T-helper 1 cell treated with Interleukin-12 subunit alpha and Interleukin-12 subunit beta and Interleukin-4 antibody, amounts not matched to agents 30 ng/mL and 1 ng/mL, for 36 hours (primary cell): ENCODE data around the gene EVL. TPM values are rescaled to one million over a fixed set of nuclear protein-coding genes. Genes with fewer than 3 reads are reported as not detected.
"Not testable (repeated sequence)": the region's sequence is repeated elsewhere in the genome, so short reads cannot be mapped to it uniquely, and the experiment has no call there.

Experiments
- intact Hi-C: fragments of 100-400 bp; cut with micrococcal nuclease; formaldehyde crosslinking; loops from one replicate; pipeline ENCODE4 v1.15.1; 2024
- total RNA-seq: library from RNA; stranded (reverse); gene quantifications from 2 replicates; pipeline ENCODE4 v1.2.3, GENCODE V29; 2022

The EVL gene
- total RNA-seq, 1 donor from 2014 or later = 1,194 TPM

GRCh38 chr14:100158566-100159093 is 93.4 kb downstream of the EVL start:
- intact Hi-C loops = loop anchor here (1.0 to 2.0 kb wide), 2 partner anchors 35 to 56 kb away; no protein-coding TSS in a partner anchor

DNA sequence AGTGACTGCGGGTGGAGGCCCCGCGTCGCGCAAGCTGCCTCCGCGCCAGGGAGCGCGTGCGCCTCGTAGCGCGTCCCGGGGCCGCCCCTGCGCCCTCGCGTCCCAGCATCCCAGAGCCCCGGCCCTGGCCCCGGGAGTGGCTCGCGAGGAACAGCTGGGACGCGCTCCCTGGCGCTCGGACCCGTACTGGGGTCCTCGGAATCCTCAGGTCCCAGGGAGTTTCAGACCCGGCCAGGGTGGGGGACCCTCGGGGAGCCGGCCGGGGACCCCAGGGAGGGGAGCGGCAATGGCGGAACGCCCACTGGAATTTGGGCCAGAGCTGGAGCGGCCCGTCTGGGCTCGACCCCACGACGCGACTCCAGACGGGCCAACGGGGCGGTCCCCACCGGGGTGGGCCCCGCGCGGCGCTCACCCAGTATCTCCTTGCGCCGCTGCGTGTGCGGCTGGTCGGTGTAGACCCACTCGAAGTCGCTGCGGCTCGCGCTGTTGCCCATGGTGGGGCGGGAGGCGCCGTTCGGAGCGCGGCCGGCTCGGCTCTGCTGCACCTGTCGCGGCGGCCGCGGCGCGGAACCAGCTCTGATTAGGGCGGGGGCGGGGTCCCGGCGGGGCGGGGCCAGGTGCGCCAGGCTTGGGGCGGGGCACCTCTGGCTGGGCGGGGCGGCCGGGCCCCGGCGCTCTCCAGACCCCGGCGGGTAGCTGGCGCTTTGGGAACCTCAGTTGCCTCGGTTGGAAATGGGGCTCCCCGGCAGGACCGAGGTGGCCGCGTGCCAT is 94.1 kb downstream of the EVL start, which contains the start of gene DEGS2:
DEGS2 (minus strand) TSS at position 552 of the 771 bp plus-strand sequence; CDS start at position 494, 58 bp downstream.
- intact Hi-C loops = loop anchor here (1.0 to 2.0 kb wide), 2 partner anchors 34 to 56 kb away; no protein-coding TSS in a partner anchor

GRCh38 chr14:100159865-100160533 is 94.8 kb downstream of the EVL start:
- intact Hi-C loops = loop anchor here (1.0 to 2.0 kb wide), 2 partner anchors 33 to 55 kb away; no protein-coding TSS in a partner anchor

GRCh38 chr14:100160534-100160916 is 95.3 kb downstream of the EVL start:
- intact Hi-C loops = no loop called here

DNA sequence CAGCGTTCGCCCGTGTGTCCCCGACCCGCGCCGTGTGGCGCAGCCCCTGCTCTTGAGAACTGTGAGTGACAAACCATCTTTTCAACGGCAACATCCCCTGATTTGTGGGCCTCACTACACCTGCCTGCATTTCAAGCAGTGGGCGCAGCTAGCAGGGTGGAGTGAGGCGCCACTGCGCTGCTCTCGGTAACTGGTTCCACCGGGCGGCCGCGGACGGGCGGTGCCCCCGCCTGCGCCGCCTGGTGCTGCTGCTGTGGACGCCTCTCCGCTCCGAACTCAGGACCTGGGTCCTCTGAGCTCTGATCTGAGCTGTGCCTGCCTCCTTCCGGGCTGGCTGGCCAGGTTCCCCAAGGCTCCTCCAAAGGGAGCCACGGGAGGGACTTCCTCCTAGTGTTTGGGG is 100.2 kb downstream of the EVL start:
- intact Hi-C loops = no loop called here

GRCh38 chr14:100165831-100166440 is 100.7 kb downstream of the EVL start:
- intact Hi-C loops = no loop called here

- intact Hi-C loops = no loop called here
These were observed 103.3 kb downstream of the EVL start for GRCh38 chr14:100168506-100168905.

- intact Hi-C loops = no loop called here
These were observed 105.7 kb downstream of the EVL start for GRCh38 chr14:100170880-100171279.

DNA sequence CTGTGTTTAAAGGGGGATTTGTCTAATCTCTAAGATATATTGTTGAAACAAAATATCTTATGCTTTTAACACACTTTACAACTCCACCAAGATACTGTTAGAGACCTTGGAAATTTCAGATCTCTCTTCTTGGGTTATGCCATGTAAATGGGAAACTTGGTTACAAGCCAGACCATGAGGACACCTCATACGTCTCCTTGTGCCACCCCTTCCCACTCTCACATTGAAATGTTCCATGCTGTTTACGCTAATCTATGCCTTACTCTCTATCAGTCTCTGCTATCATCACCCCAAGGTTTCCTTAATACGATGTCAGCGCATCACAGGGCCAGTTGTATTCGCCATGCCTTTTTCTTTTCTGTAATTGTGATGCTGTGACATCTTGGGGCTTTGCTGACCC is 107.6 kb downstream of the EVL start:
- intact Hi-C loops = no loop called here

GRCh38 chr14:100173353-100173752 is 108.1 kb downstream of the EVL start:
- intact Hi-C loops = no loop called here

DNA sequence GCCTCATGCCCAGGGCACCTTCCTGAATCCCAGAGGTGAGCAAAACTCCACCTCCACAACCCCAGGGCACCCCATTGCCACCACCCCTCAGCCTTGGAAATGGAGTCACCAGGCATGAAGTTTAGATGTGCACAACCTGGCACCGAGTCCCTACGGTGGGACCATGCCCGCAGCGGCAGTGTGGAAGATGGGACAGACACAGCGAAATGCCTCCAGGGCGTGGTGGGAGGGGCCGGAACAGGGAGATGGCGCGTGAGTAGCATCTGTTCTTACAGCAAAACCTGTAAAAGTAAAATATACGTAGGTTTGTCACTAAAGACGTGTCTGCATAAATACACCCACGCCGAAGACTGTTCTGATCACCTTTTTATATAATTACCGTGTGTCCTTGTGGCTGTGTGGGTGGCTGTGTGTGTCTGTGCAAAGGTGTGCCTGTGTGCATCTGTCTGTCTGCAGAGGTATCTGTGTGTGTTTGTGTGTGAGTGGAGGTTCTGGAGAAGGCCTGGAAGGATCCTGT is 111.6 kb downstream of the EVL start:
- intact Hi-C loops = no loop called here

DNA sequence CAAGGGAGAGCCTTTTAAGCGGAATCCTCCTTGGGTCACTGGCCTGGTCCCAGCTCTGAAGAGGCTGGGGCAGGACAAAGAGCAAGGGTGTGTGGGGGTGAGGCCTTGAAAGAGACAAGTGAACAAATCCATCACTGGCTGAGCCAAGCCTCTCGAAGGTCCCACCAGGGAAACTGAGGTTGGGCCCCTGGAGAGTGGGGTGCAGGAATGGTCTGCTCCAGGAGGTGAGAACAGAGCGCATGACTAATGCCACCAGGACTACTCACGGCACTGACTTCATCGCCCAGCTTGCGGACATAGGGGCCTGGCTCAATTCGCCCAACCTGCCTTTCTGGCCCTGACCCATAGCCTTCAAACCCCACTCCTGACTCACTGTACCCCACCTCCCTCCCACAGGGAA is 113.5 kb downstream of the EVL start:
- intact Hi-C loops = no loop called here

- intact Hi-C loops = not testable (repeated sequence)
These were observed 115.4 kb downstream of the EVL start for GRCh38 chr14:100180671-100181070.

DNA sequence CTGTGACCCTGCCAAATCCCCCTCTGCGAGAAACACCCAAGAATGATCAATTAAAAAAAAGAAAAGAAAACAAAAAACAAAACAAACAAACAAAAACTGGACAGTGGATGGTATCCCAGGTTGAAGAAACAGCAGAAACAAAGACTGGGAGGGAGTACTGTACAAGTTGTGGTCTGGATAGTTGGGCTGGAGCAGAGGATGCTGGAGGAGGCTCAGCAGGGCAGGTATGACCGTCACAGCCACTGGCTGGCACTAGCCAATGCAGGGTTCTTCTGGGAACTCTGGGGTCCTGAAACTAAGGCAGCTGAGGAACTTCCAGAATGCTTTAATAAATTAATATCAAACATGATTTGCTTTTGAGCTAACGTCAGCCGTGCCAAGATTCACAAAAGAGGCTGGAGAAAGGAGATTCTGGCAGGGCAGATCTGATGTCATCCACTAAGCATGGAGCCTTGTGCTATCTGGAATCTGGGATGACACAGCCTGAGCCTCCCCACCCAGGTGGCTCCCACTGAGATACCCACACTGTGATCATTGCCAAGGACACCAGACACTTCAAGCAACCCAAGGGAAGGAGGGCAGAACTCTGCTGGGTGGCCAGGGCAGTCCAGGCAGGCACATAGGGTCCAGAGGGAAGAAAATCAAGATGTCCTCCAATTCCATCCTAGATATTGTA is 116.8 kb downstream of the EVL start:
- intact Hi-C loops = not testable (repeated sequence)

DNA sequence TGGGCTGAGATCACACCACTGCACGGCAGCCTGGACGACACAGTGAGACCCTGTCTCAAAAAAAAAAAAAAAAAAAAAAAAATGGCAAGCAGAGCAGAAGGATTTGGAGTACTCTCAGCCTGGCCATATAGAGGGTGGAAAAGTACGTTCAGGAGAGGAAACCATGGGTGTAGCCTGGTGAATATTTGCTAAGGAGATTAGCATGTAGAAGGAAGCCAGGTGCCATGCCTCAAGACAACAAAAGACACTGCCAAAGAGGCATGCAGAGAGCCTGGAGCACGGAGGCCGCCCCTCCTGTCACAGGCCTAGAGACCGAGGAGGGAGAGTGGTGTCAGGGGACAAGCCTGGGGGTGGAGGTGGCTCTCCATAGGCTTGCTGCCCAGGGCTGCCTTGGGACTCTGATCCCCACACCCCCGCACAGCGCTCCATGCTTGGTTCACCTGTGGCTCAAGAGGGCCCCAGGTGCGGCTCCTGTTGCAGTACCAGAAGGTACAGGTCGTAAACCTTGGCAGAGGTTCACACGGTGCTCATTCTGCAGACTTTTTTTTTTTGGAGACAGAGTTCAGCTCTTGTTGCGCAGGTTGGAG is 122.1 kb downstream of the EVL start:
- intact Hi-C loops = no loop called here

DNA sequence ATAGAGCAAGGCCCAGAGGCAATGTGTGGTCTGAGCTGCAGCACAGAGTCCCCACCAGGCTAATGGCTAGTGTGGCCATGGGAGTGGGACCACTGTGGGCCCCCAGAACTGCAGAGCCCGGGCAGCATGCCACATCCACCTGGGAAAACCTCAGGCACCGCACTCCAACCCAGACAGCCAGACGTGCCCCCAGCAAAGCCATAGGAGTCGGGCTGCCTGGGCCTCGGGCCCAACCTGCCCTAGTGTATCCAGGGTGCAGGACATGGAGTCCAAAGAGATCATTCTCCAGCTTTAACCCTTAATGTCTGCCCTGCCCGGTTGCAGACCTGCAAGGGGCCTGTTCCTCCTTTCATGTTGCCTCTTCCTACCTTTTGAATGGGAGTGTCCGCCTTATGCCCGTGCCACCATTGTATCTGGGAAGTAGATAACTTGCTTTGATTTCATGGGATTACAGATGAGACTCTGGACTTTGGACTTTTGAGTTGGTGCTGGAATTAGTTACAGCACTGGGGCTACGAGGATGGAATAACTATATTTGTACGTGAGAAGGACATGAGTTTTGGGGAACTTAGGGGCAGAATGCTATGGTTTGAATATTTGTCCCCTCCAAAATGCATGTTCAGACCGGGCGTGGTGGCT is 123.3 kb downstream of the EVL start:
- intact Hi-C loops = no loop called here

GRCh38 chr14:100190126-100190525 is 124.9 kb downstream of the EVL start:
- intact Hi-C loops = no loop called here

- intact Hi-C loops = loop anchor here (1.0 to 2.0 kb wide), 3 partner anchors 45 to 219 kb away; no protein-coding TSS in a partner anchor
These were observed 126.5 kb downstream of the EVL start for GRCh38 chr14:100191584-100192249.

DNA sequence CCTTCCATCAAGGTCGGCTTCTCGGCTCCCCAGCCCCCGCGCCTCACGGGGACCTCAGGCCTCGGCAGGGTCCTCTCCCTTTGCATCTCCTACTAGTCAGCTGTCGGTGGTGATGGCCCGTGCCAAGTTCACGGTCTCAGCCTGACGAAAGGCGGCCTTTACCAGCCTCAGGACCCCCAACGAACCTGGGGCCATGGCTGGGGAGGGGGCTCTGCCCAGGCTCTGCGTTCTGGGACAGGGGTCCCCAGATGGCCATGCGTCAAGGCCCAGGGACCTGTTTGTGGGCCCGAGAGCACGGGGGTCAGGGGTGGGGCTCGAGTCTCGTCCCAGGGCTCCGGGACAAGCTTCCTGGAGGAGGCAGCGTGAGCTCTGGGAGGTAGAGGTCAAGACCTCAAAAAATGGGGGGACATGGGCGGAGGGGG is 127.0 kb downstream of the EVL start:
- intact Hi-C loops = loop anchor here (1.0 to 2.0 kb wide), 3 partner anchors 45 to 219 kb away; no protein-coding TSS in a partner anchor
